ENCODE data around the gene FARP1. TPM values are rescaled to one million over a fixed set of nuclear protein-coding genes. Genes with fewer than 3 reads are reported as not detected.

FARP1 gene
- total and polyA plus RNA-seq, 2 of the 8 experiments (the other 6 are each of a cell fraction or from before 2014, with no cell fraction given) = 24.7 to 104 TPM

- TF ChIP-seq NRF1 (IDR thresholded peaks at IDR 0.05; ENCODE audit: low read depth, low read length) (no peak), NANOG (IDR thresholded peaks at IDR 0.05; ENCODE audit: insufficient read depth, low read depth, low read length, poor library complexity, severe bottlenecking) (no peak), CREB1 (IDR thresholded peaks at IDR 0.05) (no peak), SP4 (IDR thresholded peaks at IDR 0.05; ENCODE audit: low read length) (no peak), EP300 (IDR thresholded peaks at IDR 0.05; ENCODE audit: borderline replicate concordance in 1 of 2, low read depth in 2 of 2, low read length in 2 of 2) (no peak), CBX5 (IDR thresholded peaks at IDR 0.05; ENCODE audit: low read depth, low read length) (no peak), SRF (IDR thresholded peaks at IDR 0.05; ENCODE audit: low read depth, low read length) (no peak), FOSL1 (IDR thresholded peaks at IDR 0.05; ENCODE audit: insufficient read depth, low read depth, low read length) (no peak)
- TF ChIP-seq, protein P1, sequence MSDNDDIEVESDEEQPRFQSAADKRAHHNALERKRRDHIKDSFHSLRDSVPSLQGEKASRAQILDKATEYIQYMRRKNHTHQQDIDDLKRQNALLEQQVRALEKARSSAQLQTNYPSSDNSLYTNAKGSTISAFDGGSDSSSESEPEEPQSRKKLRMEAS (IDR thresholded peaks at IDR 0.05) = no peak
These were observed 47.1 kb downstream of the FARP1 start (continued) for GRCh38 chr13:98189841-98190505.

Data from H1 (cell line).